ENCODE results near the gene RFNG.

The RFNG gene

GRCh38 chr17:82050152-82050760 lies 1.4 kb downstream of the RFNG start:
- TF ChIP-seq CTCF (IDR thresholded peaks at IDR 0.05), result no peak

- no peak for TF ChIP-seq CTCF (IDR thresholded peaks at IDR 0.05)
Measured at GRCh38 chr17:82049521-82049971, 2.1 kb downstream of the RFNG start.

GRCh38 chr17:82049106-82049505 lies 2.5 kb downstream of the RFNG start:
- TF ChIP-seq CTCF (IDR thresholded peaks at IDR 0.05), result no peak

GRCh38 chr17:82048571-82048971 lies 3.0 kb downstream of the RFNG start:
- no peak for TF ChIP-seq CTCF (IDR thresholded peaks at IDR 0.05)

GRCh38 chr17:82047914-82048570 lies 3.6 kb downstream of the RFNG start:
- no peak for TF ChIP-seq CTCF (IDR thresholded peaks at IDR 0.05)

- TF ChIP-seq CTCF (IDR thresholded peaks at IDR 0.05), result no peak
Measured at GRCh38 chr17:82047379-82047778, 4.2 kb downstream of the RFNG start.

GRCh38 chr17:82046903-82047302 lies 4.7 kb downstream of the RFNG start:
- no peak for TF ChIP-seq CTCF (IDR thresholded peaks at IDR 0.05)

All from LNCAP (cell line).